Measurements from ENCODE around the gene SLC4A3. TPM values are rescaled to one million over a fixed set of nuclear protein-coding genes. Genes with fewer than 3 reads are reported as not detected.
"Not testable (repeated sequence)": the region's sequence is repeated elsewhere in the genome, so short reads cannot be mapped to it uniquely, and the experiment has no call there.

The SLC4A3 gene
- total RNA-seq, 1 donor from 2014 or later: 24.4 TPM

- Mint-ChIP-seq H3K9me3 (ENCODE audit: unreplicated experiment) (peaks cover 4% of the 10 kb centered on the region), H3K4me1 (ENCODE audit: low read depth, unreplicated experiment) (peaks cover 14% of the 10 kb centered on the region), H3K36me3 (ENCODE audit: unreplicated experiment) (no peaks in the 10 kb centered on the region), H3K27me3 (ENCODE audit: unreplicated experiment) (peaks cover 3% of the 10 kb centered on the region), H3K27ac (ENCODE audit: unreplicated experiment) (no peak overlapping the region), H3K4me3 (ENCODE audit: unreplicated experiment) (no peak overlapping the region)
- TF ChIP-seq CTCF (IDR thresholded peaks at IDR 0.05; ENCODE audit: partially characterized antibody, unreplicated experiment): no peak
- DNase-seq: no peak
Observed at GRCh38 chr2:219645631-219646527, 18.4 kb downstream of the SLC4A3 start.

GRCh38 chr2:219648176-219648575 is 20.7 kb downstream of the SLC4A3 start:
- H3K9me3 Mint-ChIP-seq (ENCODE audit: unreplicated experiment): no peaks in the 10 kb centered on the region
- peaks cover 10% of the 10 kb centered on the region for H3K4me1 Mint-ChIP-seq (ENCODE audit: low read depth, unreplicated experiment)
- no peak for DNase-seq
- no peaks in the 10 kb centered on the region for H3K36me3 Mint-ChIP-seq (ENCODE audit: unreplicated experiment)
- peaks cover 3% of the 10 kb centered on the region for H3K27me3 Mint-ChIP-seq (ENCODE audit: unreplicated experiment)
- H3K4me3 Mint-ChIP-seq (ENCODE audit: unreplicated experiment): no peak overlapping the region
- H3K27ac Mint-ChIP-seq (ENCODE audit: unreplicated experiment): no peak overlapping the region
- no peak for TF ChIP-seq CTCF (IDR thresholded peaks at IDR 0.05; ENCODE audit: partially characterized antibody, unreplicated experiment)

GRCh38 chr2:219648963-219649362 is 21.5 kb downstream of the SLC4A3 start:
- TF ChIP-seq CTCF (IDR thresholded peaks at IDR 0.05; ENCODE audit: partially characterized antibody, unreplicated experiment): no peak
- DNase-seq: no peak

GRCh38 chr2:219650426-219651248 is 23.2 kb downstream of the SLC4A3 start:
- no peak for TF ChIP-seq CTCF (IDR thresholded peaks at IDR 0.05; ENCODE audit: partially characterized antibody, unreplicated experiment)
- no peak overlapping the region for H3K4me3 Mint-ChIP-seq (ENCODE audit: unreplicated experiment)
- H3K9me3 Mint-ChIP-seq (ENCODE audit: unreplicated experiment): no peaks in the 10 kb centered on the region
- no peak overlapping the region for H3K27ac Mint-ChIP-seq (ENCODE audit: unreplicated experiment)
- peaks cover 1% of the 10 kb centered on the region for H3K27me3 Mint-ChIP-seq (ENCODE audit: unreplicated experiment)
- H3K4me1 Mint-ChIP-seq (ENCODE audit: low read depth, unreplicated experiment): peaks cover under 1% of the 10 kb centered on the region
- no peak for DNase-seq
- H3K36me3 Mint-ChIP-seq (ENCODE audit: unreplicated experiment): no peaks in the 10 kb centered on the region

More at GRCh38 chr2:219648963-219649362, 21.5 kb downstream of the SLC4A3 start:
- Mint-ChIP-seq H3K9me3 (ENCODE audit: unreplicated experiment) (no peaks in the 10 kb centered on the region), H3K36me3 (ENCODE audit: unreplicated experiment) (no peaks in the 10 kb centered on the region), H3K4me1 (ENCODE audit: low read depth, unreplicated experiment) (peaks cover 10% of the 10 kb centered on the region), H3K4me3 (ENCODE audit: unreplicated experiment) (no peak overlapping the region), H3K27me3 (ENCODE audit: unreplicated experiment) (peaks cover 1% of the 10 kb centered on the region), H3K27ac (ENCODE audit: unreplicated experiment) (no peak overlapping the region)

- H3K4me1 Mint-ChIP-seq (ENCODE audit: low read depth, unreplicated experiment): not testable (repeated sequence)
Observed at GRCh38 chr2:219651656-219652055, 24.2 kb downstream of the SLC4A3 start.

More at GRCh38 chr2:219651656-219652055, 24.2 kb downstream of the SLC4A3 start:
- not testable (repeated sequence) for H3K27me3 Mint-ChIP-seq (ENCODE audit: unreplicated experiment); H3K4me3 Mint-ChIP-seq (ENCODE audit: unreplicated experiment); H3K36me3 Mint-ChIP-seq (ENCODE audit: unreplicated experiment); H3K27ac Mint-ChIP-seq (ENCODE audit: unreplicated experiment); DNase-seq; H3K9me3 Mint-ChIP-seq (ENCODE audit: unreplicated experiment)

Data from glutamatergic neuron (in vitro differentiated cells).